ENCODE results near the gene CTSW.

- no peak for TF ChIP-seq CTCF (conservative IDR thresholded peaks at IDR 0.05; ENCODE audit: low read length)
- TF ChIP-seq EZH2phosphoT487 (IDR thresholded peaks at IDR 0.05; ENCODE audit: borderline replicate concordance, low read depth, low read length), result no peak
Measured at GRCh38 chr11:65921876-65922275, 42.2 kb downstream of the CTSW start.
